Measurements from ENCODE around the gene THAP4. TPM values are rescaled to one million over a fixed set of nuclear protein-coding genes. Genes with fewer than 3 reads are reported as not detected.

THAP4 gene
- polyA plus RNA-seq, 4 donors, result 35.4 to 101 (median 71.5) TPM

DNA sequence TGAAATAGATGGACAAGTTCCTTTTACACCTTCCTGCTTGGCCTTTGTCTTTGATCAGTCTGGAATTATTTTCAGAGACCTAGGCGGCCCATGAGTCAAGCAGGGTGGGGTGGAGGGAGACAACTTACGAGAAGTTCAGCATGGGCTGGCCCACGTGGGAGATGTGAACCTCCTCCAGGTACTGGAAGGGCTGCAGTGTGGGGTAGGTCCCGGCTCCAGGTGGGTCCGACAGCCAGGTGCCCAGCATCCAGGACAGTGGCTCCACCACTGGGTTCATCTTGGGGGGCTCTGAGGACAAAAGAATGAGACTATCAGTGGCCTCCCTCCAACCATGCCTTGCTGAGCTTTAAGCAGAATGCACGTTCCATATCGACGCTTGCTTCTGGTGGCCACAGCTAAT, 30.8 kb downstream of the THAP4 start:
- 97 to 98% (median 97%) methylated on average over 8 of the region's 8 CpGs for WGBS, 3 donors
- Histone ChIP-seq H3K9me3 (ENCODE audit: control insufficient read depth in 2 of 2, insufficient read depth in 1 of 2, low read depth in 1 of 2, low read length in 1 of 2) (no peaks in the 10 kb centered on the region), H3K27me3 (ENCODE audit: control insufficient read depth in 3 of 3, insufficient read depth in 3 of 3, low read length in 3 of 3) (no peaks in the 10 kb centered on the region), H3K4me1 (ENCODE audit: control insufficient read depth in 3 of 3, insufficient read depth in 2 of 3, low read depth in 1 of 3, low read length in 2 of 3) (peaks cover 0 to 12% (median 0%) of the 10 kb centered on the region in 3 donors), H3K4me3 (ENCODE audit: low read depth in 1 of 3, low read length in 3 of 3) (no peak overlapping the region), H3K27ac (ENCODE audit: low read depth in 1 of 3, low read length in 2 of 3) (no peak overlapping the region), H3K36me3 (ENCODE audit: control insufficient read depth in 3 of 3, insufficient read depth in 2 of 3, low read depth in 1 of 3, low read length in 3 of 3) (peaks cover 10 to 57% (median 13%) of the 10 kb centered on the region in 3 donors)
- no peak for FAIRE-seq
- no peak for DNase-seq

DNA sequence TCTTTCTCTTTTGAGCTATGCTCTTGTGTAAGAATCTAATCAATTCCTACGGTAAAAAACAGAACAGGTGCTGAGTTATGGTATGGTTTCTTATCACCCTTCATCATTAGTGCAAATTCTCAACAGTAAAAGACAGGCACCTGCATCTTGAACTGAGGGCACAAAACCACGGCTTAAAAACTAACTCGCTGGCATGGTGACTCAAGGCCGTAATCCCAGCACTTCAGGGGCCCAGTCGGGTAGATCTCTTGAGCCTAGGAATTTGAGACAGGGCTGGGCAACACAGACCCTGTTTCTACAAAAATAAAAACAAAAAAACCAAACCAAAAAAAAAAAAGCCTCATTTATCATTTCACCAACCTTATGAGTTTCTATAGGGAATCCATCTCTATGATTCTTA, 33.3 kb downstream of the THAP4 start:
- FAIRE-seq, result no peak
- H3K36me3 ChIP-seq (ENCODE audit: control insufficient read depth in 3 of 3, insufficient read depth in 2 of 3, low read depth in 1 of 3, low read length in 3 of 3), result peaks cover 13 to 64% (median 13%) of the 10 kb centered on the region in 3 donors
- WGBS, 3 donors, result 29 to 74% (median 55%) methylated on average over 5 of the region's 5 CpGs

DNA sequence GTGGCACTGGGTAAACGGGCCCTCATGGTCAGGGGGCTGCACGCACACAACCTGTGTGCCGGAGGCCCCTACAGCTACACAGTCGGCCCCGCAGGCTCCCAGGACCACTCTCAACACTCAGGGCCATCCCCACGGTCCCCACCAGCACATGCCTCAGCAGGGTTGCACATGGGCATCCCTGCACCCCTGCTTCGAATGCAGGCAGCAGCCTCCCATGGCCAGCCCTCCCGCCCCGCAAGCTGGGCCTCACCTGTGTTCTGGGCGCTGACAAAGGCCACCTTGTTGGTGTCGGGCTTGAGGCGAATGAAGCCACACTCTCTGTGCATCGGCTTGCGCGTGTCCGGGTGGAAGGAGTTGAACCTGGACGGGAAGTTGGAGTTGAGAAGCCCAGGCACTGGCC, 34.2 kb downstream of the THAP4 start:
- Histone ChIP-seq H3K4me3 (ENCODE audit: low read depth in 1 of 3, low read length in 3 of 3) (no peak overlapping the region), H3K27ac (ENCODE audit: low read depth in 1 of 3, low read length in 2 of 3) (no peak overlapping the region), H3K4me1 (ENCODE audit: control insufficient read depth in 3 of 3, insufficient read depth in 2 of 3, low read depth in 1 of 3, low read length in 2 of 3) (no peaks in the 10 kb centered on the region), H3K27me3 (ENCODE audit: control insufficient read depth in 3 of 3, insufficient read depth in 3 of 3, low read length in 3 of 3) (no peaks in the 10 kb centered on the region), H3K9me3 (ENCODE audit: control insufficient read depth in 2 of 2, insufficient read depth in 1 of 2, low read depth in 1 of 2, low read length in 1 of 2) (no peaks in the 10 kb centered on the region), H3K36me3 (ENCODE audit: control insufficient read depth in 3 of 3, insufficient read depth in 2 of 3, low read depth in 1 of 3, low read length in 3 of 3) (peaks cover 13 to 64% (median 16%) of the 10 kb centered on the region in 3 donors)
- no peak for DNase-seq
- 95 to 97% (median 96%) methylated on average over 17 of the region's 17 CpGs for WGBS, 3 donors
- no peak for FAIRE-seq

More for the DNA sequence above, 33.3 kb downstream of the THAP4 start:
- Histone ChIP-seq H3K4me3 (ENCODE audit: low read depth in 1 of 3, low read length in 3 of 3) (no peak overlapping the region), H3K27ac (ENCODE audit: low read depth in 1 of 3, low read length in 2 of 3) (no peak overlapping the region), H3K27me3 (ENCODE audit: control insufficient read depth in 3 of 3, insufficient read depth in 3 of 3, low read length in 3 of 3) (no peaks in the 10 kb centered on the region), H3K4me1 (ENCODE audit: control insufficient read depth in 3 of 3, insufficient read depth in 2 of 3, low read depth in 1 of 3, low read length in 2 of 3) (no peaks in the 10 kb centered on the region), H3K9me3 (ENCODE audit: control insufficient read depth in 2 of 2, insufficient read depth in 1 of 2, low read depth in 1 of 2, low read length in 1 of 2) (no peaks in the 10 kb centered on the region)
- peak in 1 of 2 donors; percentile 20 for DNase-seq

DNA sequence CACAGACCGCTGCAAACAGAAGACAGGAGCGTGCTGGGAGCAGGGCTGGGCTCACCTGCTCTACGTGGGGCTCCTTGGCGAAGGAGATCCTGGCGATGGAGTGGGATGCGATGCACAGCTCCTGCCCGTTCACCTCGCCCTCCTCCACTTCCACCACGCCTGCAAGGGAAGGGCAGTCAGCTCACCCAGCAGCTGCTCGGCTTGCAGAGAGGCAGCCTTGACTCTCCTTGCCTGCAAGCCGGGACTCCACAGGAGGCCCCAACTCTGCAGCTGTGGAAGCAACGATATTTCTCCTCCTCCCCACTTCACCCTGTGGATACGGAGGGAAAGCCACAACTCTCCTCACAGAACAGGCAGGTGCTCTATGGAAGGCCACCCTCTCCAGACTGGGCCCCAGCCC, 35.1 kb downstream of the THAP4 start:
- no peak overlapping the region for H3K4me3 ChIP-seq (ENCODE audit: low read depth in 1 of 3, low read length in 3 of 3)
- no peaks in the 10 kb centered on the region for H3K9me3 ChIP-seq (ENCODE audit: control insufficient read depth in 2 of 2, insufficient read depth in 1 of 2, low read depth in 1 of 2, low read length in 1 of 2)
- peaks cover 13 to 64% (median 15%) of the 10 kb centered on the region in 3 donors for H3K36me3 ChIP-seq (ENCODE audit: control insufficient read depth in 3 of 3, insufficient read depth in 2 of 3, low read depth in 1 of 3, low read length in 3 of 3)
- H3K27me3 ChIP-seq (ENCODE audit: control insufficient read depth in 3 of 3, insufficient read depth in 3 of 3, low read length in 3 of 3), result no peaks in the 10 kb centered on the region
- no peaks in the 10 kb centered on the region for H3K4me1 ChIP-seq (ENCODE audit: control insufficient read depth in 3 of 3, insufficient read depth in 2 of 3, low read depth in 1 of 3, low read length in 2 of 3)
- no peak for DNase-seq
- WGBS, 3 donors, result 92 to 97% (median 95%) methylated on average over 12 to 13 of the region's 13 CpGs
- no peak overlapping the region for H3K27ac ChIP-seq (ENCODE audit: low read depth in 1 of 3, low read length in 2 of 3)
- no peak for FAIRE-seq

DNA sequence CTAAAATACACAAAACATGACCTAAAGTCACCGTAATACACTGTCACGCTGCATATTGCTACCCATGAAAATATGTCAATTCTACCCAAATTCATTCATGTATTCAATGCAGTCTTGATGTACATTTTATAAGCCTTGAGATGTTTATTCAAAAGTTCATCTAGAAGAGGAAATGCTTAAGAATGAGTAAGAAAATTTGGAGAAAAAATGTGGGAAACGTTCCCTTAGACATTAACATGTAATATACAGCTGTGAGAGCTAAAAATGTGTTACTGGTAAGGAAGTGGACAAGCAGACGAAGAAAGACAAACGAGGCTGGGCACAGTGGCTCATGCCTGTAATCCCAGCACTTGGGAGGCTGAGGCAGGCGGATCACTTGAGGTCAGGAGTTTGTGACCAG, 37.3 kb downstream of the THAP4 start:
- peaks cover 6 to 60% (median 11%) of the 10 kb centered on the region in 3 donors for H3K36me3 ChIP-seq (ENCODE audit: control insufficient read depth in 3 of 3, insufficient read depth in 2 of 3, low read depth in 1 of 3, low read length in 3 of 3)
- H3K4me3 ChIP-seq (ENCODE audit: low read depth in 1 of 3, low read length in 3 of 3), result no peak overlapping the region
- WGBS, 3 donors, result 77 to 93% (median 90%) methylated on average over 6 of the region's 6 CpGs
- no peaks in the 10 kb centered on the region for H3K9me3 ChIP-seq (ENCODE audit: control insufficient read depth in 2 of 2, insufficient read depth in 1 of 2, low read depth in 1 of 2, low read length in 1 of 2)
- no peaks in the 10 kb centered on the region for H3K4me1 ChIP-seq (ENCODE audit: control insufficient read depth in 3 of 3, insufficient read depth in 2 of 3, low read depth in 1 of 3, low read length in 2 of 3)
- DNase-seq, result no peak
- FAIRE-seq, result no peak
- H3K27ac ChIP-seq (ENCODE audit: low read depth in 1 of 3, low read length in 2 of 3), result no peak overlapping the region
- H3K27me3 ChIP-seq (ENCODE audit: control insufficient read depth in 3 of 3, insufficient read depth in 3 of 3, low read length in 3 of 3), result no peaks in the 10 kb centered on the region

DNA sequence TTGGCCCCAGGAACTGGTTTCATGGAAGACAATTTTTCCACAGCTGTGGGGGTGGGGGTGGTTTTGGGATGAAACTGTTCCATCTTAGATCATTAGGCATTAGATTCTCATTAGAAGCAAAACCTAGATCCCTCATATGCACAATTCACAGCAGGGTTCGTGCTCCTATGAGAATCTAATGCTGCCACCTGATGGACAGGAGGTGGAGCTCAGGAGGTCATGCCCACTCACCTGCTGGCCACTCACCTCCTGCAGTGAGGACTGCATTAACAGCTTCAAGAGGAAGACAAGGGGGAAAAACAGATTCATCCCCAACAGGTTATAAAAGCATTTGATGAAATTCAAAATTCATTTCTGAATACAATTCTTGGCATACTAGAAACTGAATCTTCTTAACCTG, 38.5 kb downstream of the THAP4 start:
- no peak overlapping the region for H3K27ac ChIP-seq (ENCODE audit: low read depth in 1 of 3, low read length in 2 of 3)
- H3K9me3 ChIP-seq (ENCODE audit: control insufficient read depth in 2 of 2, insufficient read depth in 1 of 2, low read depth in 1 of 2, low read length in 1 of 2), result no peaks in the 10 kb centered on the region
- no peaks in the 10 kb centered on the region for H3K27me3 ChIP-seq (ENCODE audit: control insufficient read depth in 3 of 3, insufficient read depth in 3 of 3, low read length in 3 of 3)
- WGBS, 3 donors, result 44 to 75% (median 50%) methylated on average over 1 of the region's 1 CpG
- no peaks in the 10 kb centered on the region for H3K4me1 ChIP-seq (ENCODE audit: control insufficient read depth in 3 of 3, insufficient read depth in 2 of 3, low read depth in 1 of 3, low read length in 2 of 3)
- H3K4me3 ChIP-seq (ENCODE audit: low read depth in 1 of 3, low read length in 3 of 3), result no peak overlapping the region
- no peak for FAIRE-seq
- H3K36me3 ChIP-seq (ENCODE audit: control insufficient read depth in 3 of 3, insufficient read depth in 2 of 3, low read depth in 1 of 3, low read length in 3 of 3), result peaks cover 11 to 64% (median 16%) of the 10 kb centered on the region in 3 donors
- DNase-seq, result peak in 1 of 2 donors; percentile 43

DNA sequence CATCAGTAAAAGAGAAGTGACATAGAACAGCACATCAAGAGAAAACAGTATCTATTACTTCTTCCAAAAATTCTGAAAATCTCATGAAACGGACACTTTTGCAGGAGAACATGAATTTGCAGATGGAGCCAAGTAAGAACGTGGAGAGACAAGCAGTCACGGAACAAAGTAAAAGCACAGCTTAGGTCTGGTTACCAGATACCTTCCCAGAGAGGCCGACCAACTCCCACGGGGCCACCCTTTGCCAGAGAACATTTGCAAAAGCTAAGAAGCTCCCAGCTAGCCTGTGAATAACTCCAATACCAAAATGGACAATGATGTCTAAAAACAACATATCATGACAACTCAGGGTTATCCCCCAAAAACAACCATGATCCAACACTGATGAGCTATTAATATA, 38.9 kb downstream of the THAP4 start:
- H3K4me3 ChIP-seq (ENCODE audit: low read depth in 1 of 3, low read length in 3 of 3), result no peak overlapping the region
- no peak for DNase-seq
- H3K36me3 ChIP-seq (ENCODE audit: control insufficient read depth in 3 of 3, insufficient read depth in 2 of 3, low read depth in 1 of 3, low read length in 3 of 3), result peaks cover 11 to 65% (median 17%) of the 10 kb centered on the region in 3 donors
- no peak overlapping the region for H3K27ac ChIP-seq (ENCODE audit: low read depth in 1 of 3, low read length in 2 of 3)
- no peaks in the 10 kb centered on the region for H3K4me1 ChIP-seq (ENCODE audit: control insufficient read depth in 3 of 3, insufficient read depth in 2 of 3, low read depth in 1 of 3, low read length in 2 of 3)
- H3K9me3 ChIP-seq (ENCODE audit: control insufficient read depth in 2 of 2, insufficient read depth in 1 of 2, low read depth in 1 of 2, low read length in 1 of 2), result no peaks in the 10 kb centered on the region
- 84 to 86% (median 86%) methylated on average over 5 of the region's 5 CpGs for WGBS, 3 donors
- FAIRE-seq, result no peak
- no peaks in the 10 kb centered on the region for H3K27me3 ChIP-seq (ENCODE audit: control insufficient read depth in 3 of 3, insufficient read depth in 3 of 3, low read length in 3 of 3)

DNA sequence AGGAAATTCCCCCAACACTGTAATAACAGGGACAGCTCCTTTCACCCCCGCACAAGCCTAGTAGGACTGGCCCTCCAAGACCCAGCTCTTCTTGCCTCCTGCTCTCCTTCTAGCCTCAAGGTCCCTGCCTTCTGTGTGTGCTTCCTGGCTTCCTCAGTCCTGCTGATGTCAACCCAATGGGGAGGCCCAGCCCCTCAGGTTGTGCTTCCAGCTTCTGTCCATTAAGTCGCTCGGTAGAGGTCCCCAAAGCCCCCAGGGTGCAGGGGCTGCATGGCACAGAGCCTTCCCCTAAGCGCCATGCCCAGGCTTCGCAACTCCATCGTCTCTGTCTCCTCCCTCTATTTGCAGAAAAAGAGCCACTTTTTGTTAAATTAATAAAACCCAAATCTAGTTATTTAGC, 39.4 kb downstream of the THAP4 start:
- WGBS, 3 donors, result 94 to 95% (median 95%) methylated on average over 6 of the region's 6 CpGs
- DNase-seq, result no peak
- no peak for FAIRE-seq
- peaks cover 10 to 65% (median 12%) of the 10 kb centered on the region in 3 donors for H3K36me3 ChIP-seq (ENCODE audit: control insufficient read depth in 3 of 3, insufficient read depth in 2 of 3, low read depth in 1 of 3, low read length in 3 of 3)
- no peak overlapping the region for H3K27ac ChIP-seq (ENCODE audit: low read depth in 1 of 3, low read length in 2 of 3)
- H3K4me3 ChIP-seq (ENCODE audit: low read depth in 1 of 3, low read length in 3 of 3), result no peak overlapping the region
- H3K9me3 ChIP-seq (ENCODE audit: control insufficient read depth in 2 of 2, insufficient read depth in 1 of 2, low read depth in 1 of 2, low read length in 1 of 2), result no peaks in the 10 kb centered on the region
- H3K27me3 ChIP-seq (ENCODE audit: control insufficient read depth in 3 of 3, insufficient read depth in 3 of 3, low read length in 3 of 3), result no peaks in the 10 kb centered on the region
- no peaks in the 10 kb centered on the region for H3K4me1 ChIP-seq (ENCODE audit: control insufficient read depth in 3 of 3, insufficient read depth in 2 of 3, low read depth in 1 of 3, low read length in 2 of 3)

DNA sequence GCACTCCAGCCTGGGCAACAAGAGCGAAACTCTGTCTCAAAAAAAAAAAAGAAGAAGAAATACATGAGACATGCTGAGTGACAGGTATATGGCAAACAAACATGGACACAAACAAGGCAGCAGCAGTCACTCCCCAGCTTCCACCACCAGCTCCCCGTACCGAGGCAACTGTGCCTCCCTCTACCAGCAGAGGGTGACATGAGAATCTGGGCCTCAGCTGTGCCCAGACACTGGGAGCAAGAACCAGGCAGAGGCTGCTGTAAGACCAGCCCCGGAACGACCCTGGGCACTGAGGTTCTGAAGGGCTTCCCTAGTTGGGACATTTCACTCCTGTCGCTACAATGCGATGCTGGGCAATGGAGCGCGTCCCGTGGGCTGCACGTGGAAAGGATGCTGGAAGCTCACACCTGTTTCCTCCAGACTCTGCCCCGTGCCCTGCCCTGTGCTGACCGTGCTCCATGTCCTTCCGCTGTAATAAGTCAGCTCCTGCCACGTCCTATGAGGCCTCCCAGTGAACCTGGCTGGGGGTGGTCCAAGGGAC, 41.3 kb downstream of the THAP4 start:
- no peak overlapping the region for H3K4me3 ChIP-seq (ENCODE audit: low read depth in 1 of 3, low read length in 3 of 3)
- DNase-seq (no peak), FAIRE-seq (no peak)
- H3K27ac ChIP-seq (ENCODE audit: low read depth in 1 of 3, low read length in 2 of 3), result no peak overlapping the region
- H3K9me3 ChIP-seq (ENCODE audit: control insufficient read depth in 2 of 2, insufficient read depth in 1 of 2, low read depth in 1 of 2, low read length in 1 of 2), result no peaks in the 10 kb centered on the region
- H3K4me1 ChIP-seq (ENCODE audit: control insufficient read depth in 3 of 3, insufficient read depth in 2 of 3, low read depth in 1 of 3, low read length in 2 of 3), result no peaks in the 10 kb centered on the region
- WGBS, 3 donors, result 89 to 95% (median 94%) methylated on average over 15 of the region's 15 CpGs
- H3K27me3 ChIP-seq (ENCODE audit: control insufficient read depth in 3 of 3, insufficient read depth in 3 of 3, low read length in 3 of 3), result no peaks in the 10 kb centered on the region
- H3K36me3 ChIP-seq (ENCODE audit: control insufficient read depth in 3 of 3, insufficient read depth in 2 of 3, low read depth in 1 of 3, low read length in 3 of 3), result peaks cover 10 to 66% (median 13%) of the 10 kb centered on the region in 3 donors
